GM12891 (cell line): ENCODE results near the gene PTPRN2.

Experiments used
- PAX5 ChIP-seq: IDR thresholded peaks from 2 replicates; pipeline ENCODE4 v1.6.1; 2011; ENCODE audit warnings: low read length, moderate library complexity, mild to moderate bottlenecking; ENCODE audit not compliant: insufficient read depth, severe bottlenecking
- POLR2A ChIP-seq: IDR thresholded peaks from 2 replicates; pipeline ENCODE4 v1.6.1; 2011; ENCODE audit warnings: low read depth, low read length, control low read depth
- POLR2AphosphoS5 ChIP-seq: IDR thresholded peaks from 2 replicates; pipeline ENCODE4 v1.6.1; 2011; ENCODE audit warnings: low read depth, low read length, control low read depth
- SPI1 ChIP-seq: IDR thresholded peaks from 2 replicates; pipeline ENCODE4 v1.6.1; 2011; ENCODE audit warnings: low read depth, low read length, control low read depth
- TAF1 ChIP-seq: IDR thresholded peaks from 2 replicates; pipeline ENCODE4 v1.6.1; 2011; ENCODE audit warnings: low read depth, low read length, control low read depth

GRCh38 chr7:157952050-157952667 is 635.5 kb downstream of the PTPRN2 start:
- TF ChIP-seq POLR2AphosphoS5 (no peak), TAF1 (no peak), POLR2A (no peak), SPI1 (no peak), PAX5 (no peak)
